GM18499 (cell line): ENCODE measurements around the gene UBE2V1.
"Not testable (repeated sequence)": the region's sequence is repeated elsewhere in the genome, so short reads cannot be mapped to it uniquely, and the experiment has no call there.

ENCODE experiments used
- ATAC-seq: cut with Tn5 transposase; IDR thresholded peaks from one replicate; pipeline ENCODE4 v1.9.1; 2021; ENCODE audit warnings: moderate number of reproducible peaks; ENCODE audit not compliant: insufficient read depth, unreplicated experiment

Gene UBE2V1

GRCh38 chr20:50112512-50113419 is at the start of gene UBE2V1:
Gene UBE2V1, minus strand, starts transcription at chr20:50113150. Its CDS starts 22 bp downstream, at chr20:50113128.
- no peak for ATAC-seq

GRCh38 chr20:50161494-50161893 is 48.5 kb upstream of the UBE2V1 start:
- not testable (repeated sequence) for ATAC-seq

GRCh38 chr20:50153500-50154377 is 40.8 kb upstream of the UBE2V1 start, which contains the start of gene PEDS1:
Gene PEDS1, minus strand, starts transcription at chr20:50153723. Its CDS starts 86 bp downstream, at chr20:50153637.
- ATAC-seq = peak; percentile 42

GRCh38 chr20:50153153-50153499 is 40.2 kb upstream of the UBE2V1 start:
- ATAC-seq = no peak

GRCh38 chr20:50152394-50153152 is 39.6 kb upstream of the UBE2V1 start:
- ATAC-seq = no peak

- no peak for ATAC-seq
Observed at GRCh38 chr20:50151034-50151743, 38.2 kb upstream of the UBE2V1 start.

GRCh38 chr20:50149481-50150254 is 36.7 kb upstream of the UBE2V1 start:
- no peak for ATAC-seq

- ATAC-seq = no peak
Observed at GRCh38 chr20:50146732-50147662, 34.0 kb upstream of the UBE2V1 start.

- ATAC-seq = no peak
Observed at GRCh38 chr20:50146214-50146613, 33.3 kb upstream of the UBE2V1 start.

- no peak for ATAC-seq
Observed at GRCh38 chr20:50145566-50145965, 32.6 kb upstream of the UBE2V1 start.

- no peak for ATAC-seq
Observed at GRCh38 chr20:50144362-50144761, 31.4 kb upstream of the UBE2V1 start.

GRCh38 chr20:50142812-50143211 is 29.9 kb upstream of the UBE2V1 start:
- no peak for ATAC-seq

GRCh38 chr20:50141811-50142561 is 29.0 kb upstream of the UBE2V1 start:
- ATAC-seq = no peak

GRCh38 chr20:50141018-50141675 is 28.2 kb upstream of the UBE2V1 start:
- no peak for ATAC-seq

- no peak for ATAC-seq
Observed at GRCh38 chr20:50140339-50140859, 27.4 kb upstream of the UBE2V1 start.
